HepG2 (cell line): ENCODE measurements around the gene TANGO6. TPM values are rescaled to one million over a fixed set of nuclear protein-coding genes. Genes with fewer than 3 reads are reported as not detected.

Experiments
- AGO1 ChIP-seq: fragments of 200-400 bp; formaldehyde crosslinking; IDR thresholded peaks from 2 replicates; pipeline ENCODE4 v1.6.1; 2017; ENCODE audit warnings: mild to moderate bottlenecking, low read depth, low read length, moderate library complexity; ENCODE audit not compliant: poor library complexity, severe bottlenecking
- GATAD1 ChIP-seq: IDR thresholded peaks from 2 replicates; pipeline ENCODE4 v1.6.1; 2016; ENCODE audit warnings: missing genetic modification reagents, missing compliant biosample characterization
- HMGXB3 ChIP-seq: sonication (generic); formaldehyde crosslinking; IDR thresholded peaks from 2 replicates; pipeline ENCODE4 v1.4.0; 2020; ENCODE audit warnings: missing genetic modification reagents, borderline replicate concordance
- HMGXB4 ChIP-seq, 2 experiments: sonication (generic) in 1 of 2; formaldehyde crosslinking in 1 of 2; IDR thresholded peaks; 2 replicates each; pipeline versions ENCODE4 v1.4.0 to v1.6.1; 2018 to 2020; ENCODE audit warnings: missing genetic modification reagents in 2 of 2, borderline replicate concordance in 1 of 2, low read depth in 1 of 2, mild to moderate bottlenecking in 1 of 2, missing biosample characterization in 1 of 2
- JUND ChIP-seq: sonication (generic); formaldehyde crosslinking; IDR thresholded peaks from 2 replicates; pipeline ENCODE4 v1.8.0; 2022; ENCODE audit warnings: mild to moderate bottlenecking, missing genetic modification reagents
- NCOA2 ChIP-seq: sonication (generic); formaldehyde crosslinking; IDR thresholded peaks from 2 replicates; pipeline ENCODE4 v1.8.0; 2022; ENCODE audit warnings: inconsistent platforms
- NR2F1 ChIP-seq, 2 experiments: fragments of 450-650 bp in 1 of 2; formaldehyde crosslinking in 1 of 2; IDR thresholded peaks; 2 replicates each; pipeline versions ENCODE4 v1.5.0 to v1.6.1; 2016 to 2020; ENCODE audit warnings: mild to moderate bottlenecking in 1 of 2, missing compliant biosample characterization in 1 of 2, missing genetic modification reagents in 1 of 2, moderate library complexity in 1 of 2
- PAX8 ChIP-seq: sonication (generic); formaldehyde crosslinking; IDR thresholded peaks from 2 replicates; pipeline ENCODE4 v1.8.0; 2022; ENCODE audit warnings: mild to moderate bottlenecking, missing genetic modification reagents, borderline replicate concordance
- STAG1 ChIP-seq: sonication (generic); formaldehyde crosslinking; IDR thresholded peaks from 2 replicates; pipeline ENCODE4 v1.4.0; 2020; ENCODE audit warnings: missing genetic modification reagents
- THRA ChIP-seq: sonication (generic); formaldehyde crosslinking; IDR thresholded peaks from 2 replicates; pipeline ENCODE4 v1.4.0; 2020; ENCODE audit warnings: missing genetic modification reagents, borderline replicate concordance
- ZNF44 ChIP-seq: sonication (generic); formaldehyde crosslinking; IDR thresholded peaks from 2 replicates; pipeline ENCODE4 v1.5.1; 2020; ENCODE audit warnings: mild to moderate bottlenecking, missing genetic modification reagents
- ZNF616 ChIP-seq: sonication (generic); formaldehyde crosslinking; IDR thresholded peaks from 2 replicates; pipeline ENCODE4 v1.5.0; 2020; ENCODE audit warnings: low read depth, mild to moderate bottlenecking, missing genetic modification reagents
- polyA plus RNA-seq, 8 experiments: library from polyadenylated mRNA; depleted of rRNA in 3 of 8; stranded (reverse) in 7 of 8; unstranded in 1 of 8; fragments of >200 nt; fragmentation: Illumina TruSeq in 4 of 8; extraction: Trizol in 4 of 8; gene quantifications; 2 replicates each; pipeline versions ENCODE4 v1.2.1 to v1.2.3, GENCODE V29; 2011 to 2016; ENCODE audit warnings: low read depth in 4 of 8, missing spikeins in 1 of 8, mixed read lengths in 1 of 8; ENCODE audit not compliant: insufficient read depth in 1 of 8
- total RNA-seq, 5 experiments: library from RNA; depleted of rRNA; stranded (reverse); fragments of >200 nt; fragmentation: Illumina TruSeq; extraction: Trizol; gene quantifications; 2 replicates each; pipeline ENCODE4 v1.2.3, GENCODE V29; 2016; ENCODE audit warnings: low read depth in 1 of 5
- TF ChIP-seq, protein P1 (sequence below): sonication (generic); formaldehyde crosslinking; IDR thresholded peaks from 2 replicates; pipeline ENCODE4 v1.9.0; 2021; ENCODE audit warnings: mild to moderate bottlenecking, missing genetic modification reagents

Gene TANGO6
- total and polyA plus RNA-seq, 2 of the 13 experiments (the other 11 are each of a cell fraction or from before 2014, with no cell fraction given) = 7.2 to 13.3 TPM

GRCh38 chr16:69112285-69113129, 269.2 kb downstream of the TANGO6 start (continued):
- TF ChIP-seq PAX8 (no peak), JUND (CRISPR knock-in tag) (no peak), ZNF44 (no peak), THRA (CRISPR knock-in tag) (peak; percentile 67; the same call in 1 of the 2 replicates), NR2F1 (CRISPR knock-in tag; IDR thresholded peaks at IDR 0.05) (no peak), NCOA2 (no peak), HMGXB3 (CRISPR knock-in tag) (peak; percentile 34; the same call in 1 of the 2 replicates), STAG1 (peak; percentile 74), HMGXB4 (CRISPR knock-in tag; IDR thresholded peaks at IDR 0.05; ENCODE audit: borderline replicate concordance in 1 of 2, low read depth in 1 of 2) (peak in 1 of 2 experiments; percentile 51; a peak in 1 of 4 replicates), GATAD1 (CRISPR knock-in tag) (no peak), AGO1 (no peak), ZNF616 (no peak)
- TF ChIP-seq, protein P1, sequence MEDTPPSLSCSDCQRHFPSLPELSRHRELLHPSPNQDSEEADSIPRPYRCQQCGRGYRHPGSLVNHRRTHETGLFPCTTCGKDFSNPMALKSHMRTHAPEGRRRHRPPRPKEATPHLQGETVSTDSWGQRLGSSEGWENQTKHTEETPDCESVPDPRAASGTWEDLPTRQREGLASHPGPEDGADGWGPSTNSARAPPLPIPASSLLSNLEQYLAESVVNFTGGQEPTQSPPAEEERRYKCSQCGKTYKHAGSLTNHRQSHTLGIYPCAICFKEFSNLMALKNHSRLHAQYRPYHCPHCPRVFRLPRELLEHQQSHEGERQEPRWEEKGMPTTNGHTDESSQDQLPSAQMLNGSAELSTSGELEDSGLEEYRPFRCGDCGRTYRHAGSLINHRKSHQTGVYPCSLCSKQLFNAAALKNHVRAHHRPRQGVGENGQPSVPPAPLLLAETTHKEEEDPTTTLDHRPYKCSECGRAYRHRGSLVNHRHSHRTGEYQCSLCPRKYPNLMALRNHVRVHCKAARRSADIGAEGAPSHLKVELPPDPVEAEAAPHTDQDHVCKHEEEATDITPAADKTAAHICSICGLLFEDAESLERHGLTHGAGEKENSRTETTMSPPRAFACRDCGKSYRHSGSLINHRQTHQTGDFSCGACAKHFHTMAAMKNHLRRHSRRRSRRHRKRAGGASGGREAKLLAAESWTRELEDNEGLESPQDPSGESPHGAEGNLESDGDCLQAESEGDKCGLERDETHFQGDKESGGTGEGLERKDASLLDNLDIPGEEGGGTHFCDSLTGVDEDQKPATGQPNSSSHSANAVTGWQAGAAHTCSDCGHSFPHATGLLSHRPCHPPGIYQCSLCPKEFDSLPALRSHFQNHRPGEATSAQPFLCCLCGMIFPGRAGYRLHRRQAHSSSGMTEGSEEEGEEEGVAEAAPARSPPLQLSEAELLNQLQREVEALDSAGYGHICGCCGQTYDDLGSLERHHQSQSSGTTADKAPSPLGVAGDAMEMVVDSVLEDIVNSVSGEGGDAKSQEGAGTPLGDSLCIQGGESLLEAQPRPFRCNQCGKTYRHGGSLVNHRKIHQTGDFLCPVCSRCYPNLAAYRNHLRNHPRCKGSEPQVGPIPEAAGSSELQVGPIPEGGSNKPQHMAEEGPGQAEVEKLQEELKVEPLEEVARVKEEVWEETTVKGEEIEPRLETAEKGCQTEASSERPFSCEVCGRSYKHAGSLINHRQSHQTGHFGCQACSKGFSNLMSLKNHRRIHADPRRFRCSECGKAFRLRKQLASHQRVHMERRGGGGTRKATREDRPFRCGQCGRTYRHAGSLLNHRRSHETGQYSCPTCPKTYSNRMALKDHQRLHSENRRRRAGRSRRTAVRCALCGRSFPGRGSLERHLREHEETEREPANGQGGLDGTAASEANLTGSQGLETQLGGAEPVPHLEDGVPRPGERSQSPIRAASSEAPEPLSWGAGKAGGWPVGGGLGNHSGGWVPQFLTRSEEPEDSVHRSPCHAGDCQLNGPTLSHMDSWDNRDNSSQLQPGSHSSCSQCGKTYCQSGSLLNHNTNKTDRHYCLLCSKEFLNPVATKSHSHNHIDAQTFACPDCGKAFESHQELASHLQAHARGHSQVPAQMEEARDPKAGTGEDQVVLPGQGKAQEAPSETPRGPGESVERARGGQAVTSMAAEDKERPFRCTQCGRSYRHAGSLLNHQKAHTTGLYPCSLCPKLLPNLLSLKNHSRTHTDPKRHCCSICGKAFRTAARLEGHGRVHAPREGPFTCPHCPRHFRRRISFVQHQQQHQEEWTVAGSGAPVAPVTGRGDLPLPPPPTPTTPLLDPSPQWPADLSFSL (CRISPR knock-in tag) = no peak
